SH-SY5Y (cell line): ENCODE data around the gene ALDH3B1.

Experiments used
- GATA2 ChIP-seq: IDR thresholded peaks from 2 replicates; pipeline ENCODE4 v1.6.1; 2011; ENCODE audit warnings: mild to moderate bottlenecking, low read depth, low read length
- GATA3 ChIP-seq: IDR thresholded peaks from 2 replicates; pipeline ENCODE4 v1.6.1; 2011; ENCODE audit warnings: low read depth, mild to moderate bottlenecking, low read length, moderate library complexity

Gene ALDH3B1

DNA sequence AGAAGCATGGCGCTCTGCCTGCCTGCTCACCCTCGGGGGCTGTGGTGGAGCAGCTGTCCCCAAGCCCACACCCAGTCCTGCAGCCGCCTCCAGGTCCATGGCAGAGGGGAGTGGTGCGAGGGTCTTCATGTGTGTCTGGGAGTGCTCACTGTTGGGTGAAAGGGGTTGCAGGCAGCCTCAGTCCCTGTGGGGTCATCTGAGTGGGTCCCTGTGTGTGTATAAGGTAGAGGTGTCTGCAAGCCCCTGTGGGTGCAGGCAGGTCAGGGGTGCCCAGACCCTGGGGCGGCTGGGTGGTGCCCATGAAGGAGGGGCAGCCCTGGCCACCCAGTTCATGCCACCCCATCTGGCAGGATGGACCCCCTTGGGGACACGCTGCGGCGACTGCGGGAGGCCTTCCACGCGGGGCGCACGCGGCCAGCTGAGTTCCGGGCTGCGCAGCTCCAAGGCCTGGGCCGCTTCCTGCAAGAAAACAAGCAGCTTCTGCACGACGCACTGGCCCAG is 4.9 kb downstream of the ALDH3B1 start:
- TF ChIP-seq GATA3 (no peak), GATA2 (no peak)

DNA sequence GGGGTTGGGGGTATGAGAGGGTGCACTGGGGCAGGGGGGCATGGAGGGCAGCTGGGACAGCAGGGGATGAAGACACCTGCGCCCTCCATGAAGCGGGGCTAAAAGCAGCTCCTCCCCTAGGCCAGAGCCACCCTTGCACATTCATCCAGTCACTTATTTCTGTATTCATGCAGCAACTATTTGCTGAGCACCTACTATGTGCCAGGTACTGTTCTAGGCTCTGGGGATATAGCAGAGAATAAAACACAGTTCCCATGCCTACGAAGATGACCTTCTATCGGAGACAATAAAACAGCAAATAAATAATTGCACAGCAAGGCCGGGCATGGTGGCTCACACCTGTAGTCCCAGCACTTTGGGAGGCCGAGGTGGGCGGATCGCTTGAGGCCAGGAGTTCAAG is 5.3 kb downstream of the ALDH3B1 start:
- TF ChIP-seq GATA3 (no peak), GATA2 (no peak)

DNA sequence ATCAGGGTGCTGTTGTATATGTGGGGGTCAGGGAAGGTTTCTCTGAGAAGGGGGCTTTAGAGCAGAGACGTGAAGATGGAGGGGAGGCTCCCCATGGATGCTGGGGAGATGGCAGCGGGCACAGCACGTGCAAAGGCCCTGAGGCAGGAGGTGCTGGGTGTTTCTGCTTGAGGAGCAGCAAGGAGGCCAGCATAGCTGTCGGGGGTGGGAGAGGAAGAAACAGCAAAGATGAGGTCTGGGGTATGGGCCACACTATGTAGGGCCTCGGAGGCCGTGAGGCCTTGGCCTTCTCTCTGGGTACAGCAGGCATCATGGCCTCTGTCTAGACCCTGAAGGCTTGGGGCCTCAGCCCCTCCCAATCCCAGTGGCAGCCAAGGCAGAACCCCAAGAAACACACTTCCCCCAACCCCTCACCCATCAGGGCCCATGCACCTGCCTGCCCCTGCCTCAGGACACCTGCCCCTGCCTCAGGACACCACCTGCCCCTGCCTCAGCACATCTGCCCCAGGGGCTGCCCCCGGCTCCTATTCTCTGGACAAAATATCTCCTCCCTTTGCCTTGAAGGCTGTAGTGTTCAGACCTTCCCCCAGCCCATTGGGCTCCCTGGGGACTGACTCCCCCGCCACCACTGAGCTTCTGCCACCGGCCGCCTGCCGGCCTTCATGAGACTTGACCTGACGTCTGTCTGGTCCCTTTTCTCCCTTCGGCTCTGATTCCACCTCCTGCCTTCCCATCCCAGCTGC is 6.2 kb downstream of the ALDH3B1 start:
- TF ChIP-seq GATA3, result no peak
- TF ChIP-seq GATA2, result no peak

DNA sequence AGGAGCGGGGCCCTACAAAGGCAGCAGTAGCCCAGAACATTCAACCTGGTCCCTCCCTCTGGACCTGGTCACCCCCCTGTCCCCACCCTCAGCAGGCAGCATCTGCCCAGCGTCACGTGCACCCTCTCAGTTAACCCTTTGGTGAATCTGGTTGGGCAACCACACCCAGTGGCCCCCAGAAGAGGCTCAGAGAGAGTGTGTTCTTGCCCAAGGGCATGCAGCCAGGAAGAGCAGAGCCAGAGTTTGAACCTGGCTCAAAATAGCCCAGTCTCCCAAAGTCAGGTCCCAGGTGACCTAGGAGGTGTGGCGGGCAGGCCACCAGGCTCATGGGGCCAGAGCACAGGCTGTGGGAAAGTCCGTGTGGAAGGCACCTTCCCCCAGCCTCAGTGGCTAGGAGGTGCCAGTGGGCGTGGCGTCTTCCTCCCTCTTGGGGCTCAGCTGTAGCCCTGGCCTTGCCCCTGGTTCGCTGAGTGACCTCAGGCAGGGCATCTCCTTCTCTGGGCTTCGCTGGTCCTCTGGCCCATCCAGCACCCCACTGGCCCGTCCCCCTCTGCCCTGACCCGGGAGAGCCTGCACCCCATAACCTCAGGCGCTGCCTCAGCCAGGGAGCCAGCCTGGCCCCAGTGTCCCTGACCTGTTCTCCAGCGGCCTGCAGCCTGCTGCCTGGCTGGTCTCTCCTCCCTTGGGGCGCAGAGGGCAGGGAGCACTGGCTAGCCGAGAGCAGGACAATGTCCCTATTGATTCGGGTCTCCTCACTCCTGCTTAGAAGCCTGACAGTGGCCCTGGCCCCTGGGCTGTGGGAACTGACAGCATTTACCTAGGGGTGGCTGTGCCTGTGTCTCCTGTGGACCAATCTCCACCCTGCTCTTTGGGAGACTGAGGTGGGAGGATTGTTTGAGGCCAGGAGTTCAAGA is 7.0 kb downstream of the ALDH3B1 start:
- no peak for TF ChIP-seq GATA2
- no peak for TF ChIP-seq GATA3

DNA sequence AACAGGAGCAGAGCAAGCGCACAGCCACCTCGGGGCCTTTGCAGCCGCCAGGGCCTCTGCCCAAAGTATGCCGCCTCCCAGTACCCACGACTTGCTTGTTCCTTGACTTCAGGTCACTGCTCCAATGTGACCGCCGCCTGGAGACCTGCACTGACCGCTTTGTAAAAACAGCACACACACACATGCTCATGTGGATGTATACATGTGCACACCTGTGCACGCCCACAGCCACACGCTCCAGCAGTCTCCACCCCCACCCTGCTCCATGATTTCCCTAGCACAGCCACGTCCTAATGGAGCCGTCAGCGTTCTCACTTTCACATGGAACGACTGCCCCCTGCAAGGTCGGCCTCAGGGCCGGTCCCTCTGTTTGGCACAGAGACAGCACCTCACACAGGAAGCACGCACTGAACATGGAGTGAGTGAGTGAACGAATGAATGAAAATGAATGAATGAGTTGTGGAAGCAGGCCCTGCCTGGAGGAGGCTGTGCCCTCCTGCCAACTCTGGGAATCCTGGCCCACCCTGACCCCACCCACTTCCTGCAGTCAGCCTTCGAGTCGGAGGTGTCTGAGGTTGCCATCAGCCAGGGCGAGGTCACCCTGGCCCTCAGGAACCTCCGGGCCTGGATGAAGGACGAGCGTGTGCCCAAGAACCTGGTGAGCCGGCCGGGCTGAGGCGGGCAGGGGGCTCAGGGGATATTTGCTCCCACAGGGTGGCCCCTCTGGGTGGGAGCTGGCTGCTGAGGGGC is 8.0 kb downstream of the ALDH3B1 start:
- TF ChIP-seq GATA3, result no peak
- TF ChIP-seq GATA2, result no peak

DNA sequence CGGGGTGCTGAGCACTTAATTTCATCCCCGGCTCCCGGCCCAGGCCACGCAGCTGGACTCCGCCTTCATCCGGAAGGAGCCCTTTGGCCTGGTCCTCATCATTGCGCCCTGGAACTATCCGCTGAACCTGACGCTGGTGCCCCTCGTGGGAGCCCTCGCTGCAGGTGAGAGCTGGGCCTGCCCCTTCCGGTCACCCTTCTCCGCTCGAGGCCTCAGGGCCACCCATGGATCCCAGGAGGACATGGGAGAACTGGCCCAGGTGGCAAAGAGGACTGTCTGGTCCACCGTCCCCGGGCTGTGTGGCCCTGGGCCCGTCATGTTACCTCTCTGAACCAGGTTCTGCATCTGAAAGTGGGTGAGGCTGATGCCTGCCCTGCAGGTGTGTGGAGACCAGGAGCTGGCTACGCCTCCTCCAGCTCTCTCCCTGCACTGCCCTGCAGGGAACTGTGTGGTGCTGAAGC is 8.6 kb downstream of the ALDH3B1 start:
- TF ChIP-seq GATA2 (no peak), GATA3 (no peak)

DNA sequence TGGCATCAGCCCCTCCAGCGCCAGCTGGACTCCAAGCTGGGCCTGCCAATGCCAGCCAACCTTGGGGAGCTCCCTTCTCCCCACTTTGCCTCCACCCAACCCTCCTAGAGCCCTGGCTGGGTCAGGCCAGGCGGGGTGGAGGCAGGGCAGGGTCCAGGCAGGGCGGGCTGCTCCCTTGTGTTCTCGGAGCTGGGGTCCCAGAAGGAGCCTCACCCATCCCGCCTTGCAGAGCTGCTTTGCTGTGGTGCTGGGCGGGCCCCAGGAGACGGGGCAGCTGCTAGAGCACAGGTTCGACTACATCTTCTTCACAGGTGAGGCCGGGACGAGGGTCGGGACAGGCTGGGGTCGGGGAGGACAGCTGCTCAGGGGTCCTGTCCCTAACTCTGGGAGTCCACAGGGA is 9.4 kb downstream of the ALDH3B1 start:
- TF ChIP-seq GATA3, result no peak
- TF ChIP-seq GATA2, result no peak

DNA sequence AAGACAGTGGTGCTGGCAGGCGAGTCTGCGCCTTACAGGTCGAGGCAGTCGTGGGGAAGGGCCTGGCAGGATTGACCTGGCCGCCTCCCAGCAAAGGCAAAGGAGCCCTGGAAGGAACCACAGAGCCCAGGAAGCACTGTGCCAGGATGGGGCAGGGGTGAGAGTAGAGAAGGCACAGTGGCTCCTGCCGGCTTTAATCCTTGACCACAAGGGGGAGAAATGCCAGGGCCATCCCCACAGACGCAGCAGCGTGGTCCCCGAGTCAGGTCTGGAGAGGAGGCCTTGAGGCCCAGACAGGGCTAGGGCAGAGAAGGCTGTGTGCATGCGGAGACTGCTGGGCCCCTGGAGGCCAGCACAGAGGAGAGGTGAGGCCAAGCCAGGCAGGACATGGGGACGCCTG is 10.4 kb downstream of the ALDH3B1 start:
- TF ChIP-seq GATA3, result no peak
- TF ChIP-seq GATA2, result no peak

DNA sequence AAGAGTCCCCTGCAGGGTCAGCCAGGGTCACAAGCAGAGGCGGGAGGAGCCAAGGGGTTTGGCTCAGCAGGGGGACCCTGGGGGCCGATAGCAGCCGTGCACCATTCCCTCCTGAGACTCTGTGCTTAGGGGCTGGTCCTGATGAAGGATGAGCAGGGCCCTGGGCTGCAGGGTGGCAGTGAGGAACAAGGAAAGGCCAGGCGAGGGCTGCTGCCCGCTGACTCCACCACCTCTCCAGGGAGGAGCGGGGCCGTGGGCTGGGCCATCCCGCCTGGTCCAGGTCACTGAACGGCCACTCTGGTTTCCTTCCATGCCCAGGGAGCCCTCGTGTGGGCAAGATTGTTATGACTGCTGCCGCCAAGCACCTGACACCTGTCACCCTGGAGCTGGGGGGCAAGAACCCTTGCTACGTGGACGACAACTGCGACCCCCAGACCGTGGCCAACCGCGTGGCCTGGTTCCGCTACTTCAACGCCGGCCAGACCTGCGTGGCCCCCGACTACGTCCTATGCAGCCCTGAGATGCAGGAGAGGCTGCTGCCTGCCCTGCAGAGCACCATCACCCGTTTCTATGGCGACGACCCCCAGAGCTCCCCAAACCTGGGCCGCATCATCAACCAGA is 11.2 kb downstream of the ALDH3B1 start:
- TF ChIP-seq GATA2 (no peak), GATA3 (no peak)

DNA sequence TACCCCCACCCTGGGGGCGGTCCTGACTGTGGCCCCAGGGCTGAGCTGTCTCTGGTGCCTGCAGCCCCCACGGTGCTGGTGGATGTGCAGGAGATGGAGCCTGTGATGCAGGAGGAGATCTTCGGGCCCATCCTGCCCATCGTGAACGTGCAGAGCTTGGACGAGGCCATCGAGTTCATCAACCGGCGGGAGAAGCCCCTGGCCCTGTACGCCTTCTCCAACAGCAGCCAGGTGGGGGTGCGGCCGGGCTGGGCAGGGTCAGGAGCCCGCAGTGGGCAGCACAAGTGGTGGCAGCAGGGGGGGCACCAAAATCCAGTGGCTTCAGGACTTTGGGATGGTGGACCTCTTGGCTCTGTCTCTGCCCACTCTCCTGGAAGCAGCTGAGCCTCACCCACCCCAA is 12.4 kb downstream of the ALDH3B1 start:
- TF ChIP-seq GATA3, result no peak
- TF ChIP-seq GATA2, result no peak

DNA sequence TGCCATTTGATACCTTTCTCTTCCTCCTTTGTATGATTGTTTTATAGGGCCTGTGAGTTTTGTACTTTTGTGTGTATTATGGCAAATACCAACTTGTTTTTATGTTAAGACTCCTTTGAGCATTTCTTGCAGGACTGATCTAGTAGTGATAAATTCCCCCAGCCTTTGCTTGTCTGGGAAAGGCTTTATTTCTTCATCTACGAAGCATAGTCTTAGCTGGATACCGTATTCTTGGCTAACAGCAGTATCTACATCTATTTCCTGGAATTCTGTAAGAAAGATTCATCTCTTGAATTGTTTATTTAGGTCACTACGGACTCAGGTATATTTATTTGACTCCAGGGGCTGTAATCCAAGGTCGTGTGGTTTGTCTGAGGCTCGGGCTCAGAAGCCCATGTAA is 14.4 kb downstream of the ALDH3B1 start:
- TF ChIP-seq GATA2 (no peak), GATA3 (no peak)

DNA sequence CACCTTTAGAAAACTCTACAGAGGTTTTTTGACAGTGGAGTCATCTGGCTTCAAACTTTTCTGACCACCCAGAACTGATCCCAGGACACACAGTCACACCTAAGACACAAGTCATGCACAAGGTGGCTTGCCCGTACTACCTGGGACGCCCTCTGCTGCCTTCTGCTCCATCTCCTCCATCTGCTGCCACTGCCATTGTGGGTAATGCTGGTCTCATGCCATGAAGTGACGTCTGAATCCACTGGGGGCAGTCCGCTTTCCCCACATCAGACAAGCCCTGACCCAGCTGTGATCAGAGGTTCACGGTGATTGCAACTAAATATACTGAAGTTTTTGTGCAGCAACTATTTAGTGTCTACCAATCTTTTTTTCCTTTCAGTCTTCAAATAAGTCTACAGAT is 14.9 kb downstream of the ALDH3B1 start:
- TF ChIP-seq GATA2 (no peak), GATA3 (no peak)

DNA sequence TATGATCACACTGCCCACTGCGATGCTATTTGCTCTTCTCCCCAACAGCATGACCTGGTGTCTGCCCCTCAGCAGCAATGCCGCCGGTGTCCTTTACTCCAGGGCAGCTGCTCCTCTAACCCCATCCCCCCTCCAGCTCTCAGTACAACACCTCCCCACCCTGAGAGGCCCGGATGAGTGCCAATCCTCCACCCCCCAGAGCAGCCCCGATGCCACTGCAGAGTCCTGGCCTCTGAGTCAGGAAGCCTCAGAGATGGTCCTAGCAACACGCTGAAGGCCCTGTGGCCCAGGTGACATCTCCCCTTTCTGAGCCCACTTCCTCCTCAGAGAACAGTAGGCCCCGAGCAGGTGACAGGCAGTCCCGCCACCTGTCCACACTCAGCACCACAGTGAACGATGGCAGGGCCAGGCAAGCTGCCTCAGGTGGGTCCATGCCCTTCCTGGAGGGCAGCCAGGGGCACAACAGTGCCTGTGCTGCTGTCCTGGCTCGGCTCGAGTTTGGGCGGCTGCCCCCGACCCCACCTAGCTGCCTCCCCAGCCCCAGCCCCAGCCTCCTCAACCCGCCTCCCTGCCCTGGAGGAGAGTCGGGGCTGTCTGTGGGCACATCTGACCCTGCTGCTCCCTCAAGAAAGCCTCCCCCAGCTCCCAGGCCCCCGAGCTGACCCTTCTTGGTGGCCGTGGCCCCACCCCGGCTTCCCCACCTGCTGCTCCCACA is 16.4 kb downstream of the ALDH3B1 start:
- TF ChIP-seq GATA3 (no peak), GATA2 (no peak)

DNA sequence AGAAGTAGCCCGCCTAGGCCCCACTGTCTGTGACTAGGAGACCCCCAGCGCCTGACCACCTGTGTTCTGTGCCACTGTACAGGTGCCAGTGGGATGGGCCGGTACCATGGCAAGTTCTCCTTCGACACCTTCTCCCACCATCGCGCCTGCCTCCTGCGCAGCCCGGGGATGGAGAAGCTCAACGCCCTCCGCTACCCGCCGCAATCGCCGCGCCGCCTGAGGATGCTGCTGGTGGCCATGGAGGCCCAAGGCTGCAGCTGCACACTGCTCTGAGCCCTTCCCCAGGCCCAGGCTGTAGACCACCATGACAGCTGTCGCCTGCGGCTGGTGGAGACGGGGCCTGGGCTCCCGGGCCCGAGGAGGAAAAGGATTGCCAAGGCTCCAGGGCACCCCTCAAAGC is 17.5 kb downstream of the ALDH3B1 start:
- TF ChIP-seq GATA2 (no peak), GATA3 (no peak)
